NCI-H2029 treated with DMSO at 0.1 percent for 48 hours (cell line): Measurements from ENCODE around the gene C1QTNF6.
"Not testable (repeated sequence)": the region's sequence is repeated elsewhere in the genome, so short reads cannot be mapped to it uniquely, and the experiment has no call there.

Experiments used
- DNase-seq: peaks from one replicate; lab custom pipeline; 2025; lab: John Stamatoyannopoulos, UW

The C1QTNF6 gene

DNA sequence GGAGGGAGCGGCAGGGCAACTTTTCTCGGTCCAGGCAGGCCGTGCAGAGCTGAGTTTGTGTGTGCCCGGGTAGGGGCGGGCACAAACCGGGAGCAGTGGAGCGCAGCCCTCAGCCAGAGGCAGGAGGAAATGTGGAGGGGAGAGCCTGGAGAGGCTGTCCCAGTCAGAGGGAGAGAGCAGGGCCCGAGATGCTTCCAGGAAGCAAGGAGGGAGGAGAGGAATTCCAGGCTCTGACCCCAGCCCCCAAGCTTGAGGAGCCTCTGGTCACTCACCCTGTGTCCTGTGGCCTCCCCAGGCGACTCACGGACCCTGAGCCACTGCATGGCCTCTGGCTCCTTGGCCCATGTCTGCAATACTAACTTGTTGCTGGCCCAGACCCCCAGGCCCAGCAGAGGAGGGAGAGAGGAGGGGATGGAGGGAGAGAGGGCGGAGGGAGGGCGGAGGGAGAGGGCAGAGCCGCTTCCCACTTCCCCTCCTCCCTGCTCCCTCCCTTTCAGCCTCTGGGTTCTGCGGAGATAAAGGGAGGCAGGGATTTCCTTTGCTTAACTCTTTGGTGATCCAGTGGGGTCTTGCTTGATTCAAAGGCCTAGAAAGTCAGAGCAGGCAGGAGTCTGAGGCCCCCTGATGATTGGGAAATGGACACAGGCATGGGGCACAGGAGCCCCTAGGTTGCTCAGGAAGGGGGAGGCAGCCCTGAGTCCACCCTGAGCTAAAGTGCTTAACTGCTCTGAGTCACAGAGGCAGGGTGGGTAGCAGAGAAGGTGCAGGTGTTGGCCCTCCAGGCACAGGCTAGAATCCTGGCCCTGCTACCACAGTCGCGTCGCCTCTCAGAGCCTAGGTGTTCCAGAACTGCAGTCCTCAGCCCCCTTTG, at the start of gene C1QTNF6:
TSS of gene C1QTNF6 (minus strand) at position 357 of the 871 bp plus-strand sequence. CDS start at position 323, 34 bp downstream.
- DNase-seq: no peak

DNA sequence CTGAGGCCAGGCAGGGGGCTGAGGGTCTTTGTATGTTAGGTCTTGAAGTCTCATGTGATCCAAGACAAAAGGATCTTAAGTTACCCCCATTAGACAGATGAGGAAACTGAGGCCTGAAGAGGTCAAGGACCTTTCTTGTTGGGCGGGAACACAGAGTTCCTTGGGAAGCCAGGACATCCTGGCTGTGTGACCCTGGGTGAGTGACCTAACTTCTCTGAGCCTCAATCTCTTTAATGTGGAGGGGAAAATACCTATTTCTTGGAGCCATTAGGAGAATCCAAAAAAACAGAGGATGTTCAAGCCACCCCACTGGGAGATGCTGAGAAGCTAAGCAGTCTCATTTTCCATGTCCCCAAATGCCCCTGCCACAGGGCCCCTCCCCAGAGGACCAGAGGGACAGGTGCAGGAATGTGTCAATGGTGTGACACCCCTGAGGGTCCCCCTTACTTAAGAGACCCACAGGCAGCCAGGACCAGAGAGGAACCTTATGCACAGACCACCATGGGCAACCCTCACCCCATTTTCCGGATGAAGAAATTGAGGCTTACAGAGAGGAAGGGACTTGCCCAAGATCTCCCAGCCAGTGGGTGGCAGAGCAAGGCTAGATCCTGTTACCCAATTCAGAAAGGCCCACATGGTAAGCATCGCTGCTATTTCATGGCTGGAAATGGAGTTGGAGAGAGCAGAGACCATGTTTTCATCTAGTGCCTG, 48.0 kb upstream of the C1QTNF6 start:
- no peak for DNase-seq

DNA sequence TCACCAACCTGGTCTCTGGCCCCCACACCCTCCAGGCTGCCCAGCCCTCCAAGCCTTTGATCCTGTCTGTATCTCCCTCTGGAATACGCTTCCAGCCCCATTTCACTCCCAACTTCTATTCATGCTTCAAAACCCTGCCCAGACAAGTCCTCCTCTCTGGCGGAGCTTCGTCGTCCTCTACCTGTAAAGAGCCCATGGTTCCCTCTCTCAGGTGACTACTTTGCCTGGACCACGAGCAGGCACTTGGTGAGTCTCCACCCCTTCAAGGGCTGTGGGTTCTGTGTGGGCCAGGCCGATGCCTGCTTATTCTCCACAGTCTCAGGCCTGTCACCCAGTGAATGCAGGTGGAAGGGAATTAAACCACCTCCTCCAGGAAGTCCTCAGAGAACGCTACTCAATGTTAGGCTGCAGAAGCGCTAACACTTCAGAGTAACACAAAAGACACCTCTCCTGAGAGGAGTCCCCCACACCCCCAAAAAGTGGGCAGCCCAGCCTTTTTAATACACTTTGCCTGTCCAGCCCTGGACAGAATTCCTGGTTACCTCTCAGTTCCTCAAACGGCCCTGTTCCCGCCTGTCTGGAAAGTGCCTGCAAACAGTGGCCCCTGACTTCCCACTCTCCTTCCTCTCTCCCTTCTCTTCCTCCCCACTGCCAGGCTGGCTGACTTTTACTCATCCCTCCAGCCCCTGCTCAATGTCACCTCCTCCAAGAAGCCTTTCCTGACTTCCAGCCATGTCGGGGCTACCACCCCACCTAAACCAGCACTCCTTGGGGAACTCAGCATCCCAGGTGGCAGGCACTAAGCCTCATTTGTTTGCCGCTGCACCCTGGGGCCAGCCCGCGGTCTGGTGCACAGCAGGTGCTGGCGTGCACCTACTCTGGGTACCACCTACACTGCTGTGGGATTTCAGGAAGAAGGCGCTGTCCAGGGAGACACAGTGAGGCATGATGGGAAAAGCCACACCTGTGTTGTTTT, 47.0 kb upstream of the C1QTNF6 start:
- no peak for DNase-seq

DNA sequence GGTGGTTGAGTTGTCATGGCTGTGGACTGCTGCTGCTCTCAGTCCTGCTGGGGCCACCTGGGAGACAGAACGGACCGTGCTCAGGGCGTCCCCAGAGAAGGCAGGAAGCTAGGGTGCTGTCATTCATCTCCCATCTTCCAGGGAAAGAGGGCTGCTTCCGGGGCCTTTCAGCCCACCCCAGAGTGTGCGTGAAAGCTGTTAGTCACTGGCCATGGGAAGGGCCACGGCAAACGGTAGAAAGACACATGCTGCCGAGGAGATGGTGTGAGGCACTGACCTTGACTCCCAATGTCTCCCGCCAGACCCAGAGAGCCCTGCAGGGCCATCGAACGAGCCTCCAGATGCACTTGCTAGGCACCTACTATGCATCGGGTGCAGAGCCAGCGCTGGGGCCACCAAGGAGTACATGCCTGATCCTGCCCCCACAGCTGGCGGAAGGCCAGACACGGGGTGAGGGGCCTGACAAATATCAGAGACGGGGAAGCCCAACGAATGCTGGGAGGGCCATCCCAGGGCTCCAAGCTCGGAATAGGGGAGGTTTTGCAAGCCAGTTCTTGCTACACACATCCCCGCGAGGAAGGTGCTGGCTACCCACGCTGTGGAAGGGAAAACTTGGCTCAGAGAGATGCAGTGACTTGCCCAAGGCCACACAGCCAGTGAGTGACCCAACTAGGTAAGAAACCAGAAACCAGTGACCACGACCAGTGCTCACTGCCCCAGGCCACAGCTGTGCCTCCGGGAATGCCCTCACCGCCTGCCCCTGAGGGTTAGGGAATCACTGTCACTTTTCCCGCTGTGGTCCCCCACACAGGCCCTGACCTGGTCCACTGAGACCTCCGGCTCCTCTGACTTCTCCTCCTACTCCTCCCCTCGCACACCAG, 45.9 kb upstream of the C1QTNF6 start:
- no peak for DNase-seq

DNA sequence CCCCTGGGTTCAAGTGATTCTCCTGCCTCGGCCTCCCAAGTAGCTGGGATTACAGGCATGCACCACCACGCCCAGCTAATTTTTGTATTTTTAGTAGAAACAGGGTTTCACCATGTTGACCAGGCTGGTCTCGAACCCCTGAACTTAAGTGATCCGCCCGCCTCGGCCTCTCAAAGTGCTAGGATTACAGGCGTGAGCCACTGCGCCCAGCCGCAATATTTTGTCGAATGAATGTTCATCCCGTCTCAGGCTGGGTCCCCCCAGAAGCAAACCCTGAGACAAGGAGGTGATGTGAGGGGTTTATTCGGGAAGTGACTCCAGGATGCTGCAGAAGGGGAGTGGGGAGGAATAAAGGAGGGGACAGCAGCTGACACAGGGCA, 45.3 kb upstream of the C1QTNF6 start:
- not testable (repeated sequence) for DNase-seq

DNA sequence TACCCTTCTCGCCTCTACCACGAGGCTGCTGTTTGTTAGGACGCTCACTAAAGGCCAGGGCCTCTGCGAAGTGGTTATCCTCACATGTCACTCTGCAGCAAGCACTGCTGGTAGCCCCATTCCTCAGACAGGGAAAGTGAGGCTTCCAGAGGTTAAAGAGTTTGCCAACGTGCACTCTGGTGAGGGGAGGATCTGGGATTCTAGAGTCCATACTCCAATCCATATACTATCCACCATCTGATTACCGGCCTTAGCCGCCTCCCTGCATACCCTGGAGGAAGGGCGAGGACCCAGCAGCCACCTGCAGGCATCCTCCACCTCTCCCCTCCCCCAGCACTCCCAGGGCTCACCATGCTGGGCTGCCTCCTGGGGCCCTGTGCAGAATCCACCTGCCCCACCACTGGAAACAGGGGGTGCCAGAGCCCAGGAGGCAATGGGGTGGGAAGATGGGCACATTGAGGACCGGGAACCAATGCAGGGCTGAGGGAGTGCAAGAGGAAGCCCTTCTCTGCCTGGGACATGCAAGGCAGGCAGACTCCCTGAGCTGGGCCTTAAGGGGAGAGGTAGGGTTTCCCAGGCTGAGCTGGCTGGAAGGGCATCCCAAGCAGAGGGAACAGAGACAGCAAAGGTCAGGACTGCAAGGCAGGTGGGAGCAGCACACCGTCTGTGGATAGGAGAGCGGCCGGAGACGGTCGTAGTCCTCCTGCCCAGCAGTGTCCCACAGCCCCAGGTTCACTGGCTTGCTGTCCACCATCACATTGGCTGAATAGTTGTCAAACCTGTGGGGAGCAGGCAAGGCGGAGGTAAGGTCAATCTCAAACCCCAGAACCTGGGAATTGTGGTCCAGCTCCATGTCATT, 44.3 kb upstream of the C1QTNF6 start:
- DNase-seq: no peak

DNA sequence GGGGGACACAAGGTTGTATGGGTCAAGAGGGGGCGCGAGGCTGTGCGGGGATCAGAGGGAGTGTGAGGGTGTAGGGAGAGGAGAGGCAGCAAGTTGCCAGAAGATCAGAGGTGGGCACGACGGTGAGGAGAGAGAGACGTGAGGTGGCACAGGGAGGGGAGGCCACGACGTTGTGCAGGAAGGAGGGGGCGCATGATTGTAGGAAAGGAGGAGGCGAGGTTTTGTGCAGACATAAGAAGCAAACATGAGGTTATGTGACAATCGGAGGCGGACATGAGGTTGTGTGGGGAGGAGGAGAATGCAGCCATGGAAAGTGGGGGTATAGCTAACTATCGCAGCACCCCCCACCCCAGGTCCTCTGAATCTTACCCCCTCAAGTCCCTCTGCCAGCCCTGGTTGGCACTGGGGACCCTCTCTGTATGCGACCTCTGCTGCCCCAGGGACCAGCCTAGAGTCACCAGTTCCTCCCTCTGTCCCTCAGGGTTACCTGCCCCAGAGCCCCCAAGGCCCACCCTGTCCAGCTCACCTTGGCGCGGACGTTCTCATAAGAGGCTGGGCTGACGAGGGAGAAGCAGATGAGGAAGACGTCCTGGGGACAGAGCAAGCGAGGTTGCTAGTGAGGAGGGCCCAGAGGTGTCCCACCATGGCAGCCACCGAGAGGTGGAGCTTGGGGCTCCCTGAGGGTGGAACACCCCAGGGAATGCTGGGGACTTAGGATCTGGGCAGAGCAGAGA, 43.5 kb upstream of the C1QTNF6 start:
- no peak for DNase-seq

DNA sequence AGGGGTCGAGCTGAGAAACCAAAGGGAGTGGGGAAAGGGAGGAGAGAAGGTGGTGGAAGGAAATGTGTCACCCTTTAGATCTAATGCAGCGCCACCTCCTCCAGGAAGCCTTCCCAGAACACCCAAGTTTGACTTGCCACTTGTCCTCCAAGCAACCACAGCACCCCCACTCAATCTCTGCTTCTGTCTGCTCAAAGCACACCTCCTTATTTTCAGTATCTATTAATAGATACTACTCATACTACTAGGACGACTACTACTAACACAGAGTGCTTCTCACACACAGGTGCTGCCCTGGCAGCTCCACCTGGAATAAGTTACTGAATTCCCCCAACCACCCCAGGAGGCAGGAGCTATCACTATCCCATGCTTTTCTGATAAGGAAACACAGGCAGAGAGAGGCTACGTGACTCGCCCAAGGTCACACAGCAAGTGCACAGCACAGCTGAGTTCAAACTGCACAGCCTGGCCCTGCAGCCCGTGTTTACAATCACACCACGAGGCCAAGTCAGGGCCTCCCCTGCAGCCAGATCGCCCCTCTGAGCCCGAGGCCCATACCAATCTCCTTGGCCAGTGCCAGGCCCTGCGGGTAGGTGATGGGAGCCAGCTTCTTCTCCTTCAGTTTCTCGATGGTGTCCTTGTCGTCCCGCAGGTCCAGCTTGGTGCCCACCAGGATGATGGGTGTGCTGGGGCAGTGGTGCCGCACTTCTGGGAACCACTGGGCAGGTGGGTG, 42.8 kb upstream of the C1QTNF6 start:
- DNase-seq: no peak

DNA sequence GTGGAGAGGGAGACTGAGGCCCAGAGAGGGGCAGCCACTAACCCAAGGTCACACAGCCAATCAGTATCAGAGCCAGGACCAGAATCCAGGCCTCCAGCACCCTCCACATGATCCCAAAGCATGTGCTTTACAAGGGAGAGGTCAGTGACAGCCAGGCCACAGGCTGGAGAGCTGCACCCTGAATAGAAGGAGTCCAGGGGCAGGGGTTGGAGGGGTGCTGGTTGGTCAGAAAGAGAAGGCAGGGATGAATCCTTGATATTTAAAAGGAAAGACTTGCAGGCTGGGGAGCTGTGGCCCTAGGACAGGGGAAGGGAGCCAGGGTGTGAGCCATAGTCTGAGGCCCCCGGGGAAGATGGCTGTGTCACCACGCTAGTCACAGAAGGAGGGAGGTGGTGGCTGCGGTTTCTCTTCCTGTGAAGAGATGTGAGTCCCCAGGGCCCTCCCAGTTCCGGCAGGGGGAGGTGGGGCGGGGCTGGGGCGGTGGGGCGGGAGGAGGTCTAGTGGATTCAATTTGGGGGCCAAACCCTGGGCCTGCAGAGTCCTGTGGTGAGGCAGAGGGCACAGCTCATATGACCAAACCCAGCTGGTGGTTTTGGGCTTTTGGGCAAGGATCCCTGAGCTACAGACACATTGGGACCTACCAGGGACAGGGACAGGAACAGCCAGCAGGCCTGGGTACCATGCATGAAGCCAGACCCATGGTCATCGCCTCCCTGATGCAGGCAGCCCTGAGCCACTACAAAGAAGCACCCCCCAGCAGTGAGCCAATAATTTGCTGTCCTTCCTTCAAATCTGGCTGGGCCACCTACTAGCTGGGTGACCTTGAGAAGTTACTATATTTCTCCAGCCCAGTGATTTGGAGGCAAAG, 42.0 kb upstream of the C1QTNF6 start:
- DNase-seq: no peak

DNA sequence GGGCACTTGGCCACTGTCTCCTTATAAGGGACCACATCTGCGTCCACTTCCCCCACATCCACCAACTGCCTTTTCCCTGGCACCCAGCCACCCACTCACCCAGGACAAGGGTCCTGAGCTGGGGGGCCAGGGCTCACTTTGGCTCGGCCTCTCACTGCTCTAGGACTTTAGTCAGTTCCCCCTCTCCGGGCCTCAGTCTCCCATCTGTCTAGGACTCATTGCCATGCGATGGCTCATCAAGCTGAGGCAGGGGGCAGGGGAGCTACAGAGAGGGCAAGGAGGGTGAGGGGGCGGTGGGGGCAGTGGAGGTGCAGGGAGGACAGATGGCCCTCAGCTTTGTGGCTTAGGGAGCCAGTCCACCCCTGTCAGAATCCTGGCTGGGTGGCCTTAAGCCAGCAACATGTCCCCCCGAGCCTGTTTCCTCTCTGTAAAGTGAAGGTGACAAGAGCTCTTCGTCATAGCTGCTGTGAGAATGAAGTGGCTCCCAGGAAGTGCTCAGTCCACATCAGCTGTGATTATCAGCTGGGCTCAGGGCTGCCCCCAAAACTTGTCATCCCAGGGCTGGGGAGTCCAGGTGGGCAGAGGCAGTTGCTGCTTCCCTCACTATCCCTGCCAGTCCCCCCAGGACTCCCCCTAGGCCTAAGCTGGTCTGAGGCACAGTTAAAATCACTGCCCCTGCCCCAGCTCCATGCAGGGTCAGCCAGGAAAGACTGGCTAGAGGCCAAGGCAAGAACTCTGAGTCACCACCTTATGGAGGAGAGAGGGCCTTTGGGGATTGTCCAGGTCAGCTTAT, 41.2 kb upstream of the C1QTNF6 start:
- DNase-seq: no peak

DNA sequence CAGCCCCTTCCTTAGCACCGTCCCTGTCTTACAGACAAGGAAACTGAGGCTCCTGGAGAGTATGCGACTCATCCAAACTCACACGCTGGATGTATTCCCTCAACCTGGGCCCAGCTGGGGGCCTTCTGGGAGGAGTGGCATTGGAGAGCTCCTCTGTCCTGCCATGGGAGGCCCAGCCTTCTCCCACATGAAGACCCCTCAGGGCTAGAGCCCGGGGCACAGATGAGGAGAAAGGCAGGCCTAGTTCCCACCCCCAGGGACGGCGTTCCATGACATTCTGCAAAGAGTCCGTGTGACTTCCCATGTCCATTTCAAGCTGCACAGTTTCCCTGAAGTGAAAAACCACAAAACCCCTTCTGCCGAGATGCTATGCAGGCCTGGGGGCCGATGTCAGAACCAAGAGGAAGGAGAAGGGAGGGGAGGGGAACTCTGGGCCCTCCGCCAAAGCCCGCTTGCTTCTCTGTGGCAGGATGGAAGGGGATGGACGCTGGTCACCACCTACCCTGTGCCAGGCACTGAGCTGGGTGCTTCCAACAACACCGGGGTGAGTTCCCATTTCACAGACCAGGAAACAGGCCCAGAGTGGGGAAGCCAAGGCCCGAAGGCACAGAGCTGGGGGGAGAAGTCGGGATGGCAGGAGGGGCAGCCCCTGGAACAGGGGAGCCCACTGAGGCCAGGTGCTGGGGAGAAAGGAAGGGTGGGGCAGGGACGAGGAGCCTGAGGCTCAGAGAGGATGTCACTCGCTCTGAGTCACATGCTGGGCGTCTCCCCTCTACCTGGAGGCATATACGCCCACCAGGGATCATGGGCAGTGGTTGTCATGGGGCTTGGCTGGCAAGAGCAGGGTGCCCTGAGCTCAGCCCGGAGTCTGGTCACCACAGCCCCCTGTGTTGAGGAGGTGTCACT, 40.3 kb upstream of the C1QTNF6 start:
- no peak for DNase-seq

DNA sequence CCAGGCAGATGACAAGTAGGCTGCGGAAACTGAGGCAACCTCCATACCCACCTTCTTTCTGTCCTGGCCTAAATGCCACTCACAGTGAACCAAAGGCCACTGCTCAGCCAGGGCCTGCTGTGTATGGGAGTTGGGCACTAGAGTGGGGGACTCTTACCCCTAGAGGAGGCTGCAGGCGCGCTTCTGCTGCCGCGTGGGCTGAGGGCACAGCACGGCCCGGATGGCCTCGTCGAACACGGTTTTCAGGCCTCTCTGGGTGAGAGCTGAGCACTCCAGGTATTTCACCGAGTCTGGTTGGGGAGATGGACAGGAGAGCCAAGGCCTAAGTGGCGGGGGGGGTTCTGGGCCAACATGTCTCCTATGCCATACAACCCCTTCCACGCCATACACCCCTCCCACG, 38.5 kb upstream of the C1QTNF6 start:
- no peak for DNase-seq

DNA sequence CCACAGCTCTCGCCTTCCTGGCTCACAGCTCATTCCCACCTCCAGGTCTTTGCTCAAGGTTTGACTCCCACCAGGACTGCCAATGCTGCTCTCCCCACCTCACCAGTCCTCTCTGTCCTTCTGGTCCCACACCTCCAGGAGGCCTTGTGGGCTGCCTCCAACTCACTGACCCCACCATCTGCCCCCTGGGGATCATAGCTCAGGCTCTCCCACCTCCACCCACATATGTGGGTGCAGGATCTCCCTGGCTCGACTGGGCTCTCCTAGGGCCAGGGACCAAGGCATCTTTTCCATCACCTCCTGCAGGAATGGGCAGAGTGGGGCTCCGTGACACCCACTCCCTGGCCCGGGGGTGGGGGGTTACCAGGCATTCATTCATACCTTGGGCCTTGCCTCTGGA, 38.0 kb upstream of the C1QTNF6 start:
- no peak for DNase-seq

DNA sequence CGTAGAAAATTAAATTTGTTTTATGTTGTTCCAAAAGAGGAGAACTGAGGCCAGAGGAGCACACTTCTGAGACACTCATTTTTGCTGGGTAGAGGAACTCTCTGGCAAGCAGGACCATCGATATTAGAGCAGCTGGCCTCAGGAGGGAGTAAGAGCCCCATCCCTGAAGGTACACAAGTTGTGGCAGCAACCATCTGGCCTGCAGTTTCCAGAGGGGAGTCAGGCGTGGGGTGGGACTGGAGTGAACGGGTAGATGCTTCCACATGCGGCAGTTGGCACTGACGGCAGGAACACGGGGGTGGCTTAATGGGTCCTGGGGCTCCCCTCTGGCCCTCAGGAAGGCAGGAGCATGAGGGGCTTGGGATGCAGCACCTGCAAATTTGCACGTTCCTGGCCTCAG, 37.4 kb upstream of the C1QTNF6 start:
- no peak for DNase-seq

DNA sequence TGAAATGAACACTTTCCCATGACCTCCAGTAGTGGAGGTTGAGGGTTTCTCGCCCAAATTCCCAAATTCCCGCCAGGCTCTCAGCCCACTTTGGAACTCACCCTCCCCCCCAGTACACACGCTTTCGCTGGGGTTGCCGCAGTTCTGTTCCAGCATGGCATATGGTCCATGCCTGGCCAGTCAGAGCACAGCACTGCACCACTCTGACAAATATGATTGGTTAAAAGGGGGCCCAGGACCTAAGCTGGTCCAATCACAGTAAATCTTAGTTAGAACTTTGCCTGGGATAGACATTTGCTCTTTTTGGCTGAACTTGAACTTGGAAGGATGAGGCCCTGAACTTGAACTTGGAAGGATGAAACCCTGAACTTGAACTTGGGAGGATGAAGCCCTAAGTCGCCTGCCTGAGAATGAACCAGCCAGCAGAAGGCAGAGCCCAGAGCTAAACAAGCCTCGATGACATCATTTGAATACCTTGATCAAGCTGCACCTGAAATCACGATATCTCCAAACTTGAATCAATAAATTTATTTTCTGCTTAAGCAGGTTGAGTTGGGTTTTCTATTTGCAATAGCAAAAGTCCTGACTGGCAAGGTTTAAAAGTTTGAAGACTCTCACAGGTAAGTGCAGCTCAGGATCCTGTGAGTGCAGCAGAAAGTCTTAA, 36.8 kb upstream of the C1QTNF6 start:
- DNase-seq: no peak
